Panc1 (cell line): Measurements from ENCODE around the gene NKX1-2. TPM values are rescaled to one million over a fixed set of nuclear protein-coding genes. Genes with fewer than 3 reads are reported as not detected.

Experiments used
- ATAC-seq: fragments of 200-7000 bp; cut with Tn5 transposase; 2 replicates; pipeline ENCODE4 v1.9.1; 2020; ENCODE audit warnings: mild to moderate bottlenecking, moderate library complexity
- BruUV-seq: library from RNA; stranded (reverse); fragments of 400-500 nt; replicated peaks from 2 replicates; lab custom pipeline; 2021; lab: Mats Ljungman, UMichigan
- CTCF ChIA-PET: fragments of 300-600 bp; sonication (Branson Sonifier 250); formaldehyde crosslinking; loops from one replicate; lab custom pipeline; 2022; ENCODE audit warnings: antibody characterized with exemption; lab: Charles Lee
- POLR2A ChIA-PET: fragments of 300-600 bp; sonication (Branson Sonifier 250); formaldehyde crosslinking; loops from one replicate; lab custom pipeline; 2022; ENCODE audit warnings: antibody characterized with exemption; lab: Charles Lee
- DNase-seq: peaks from one replicate; pipeline ENCODE4 v3.0.0-alpha.2; 2010; ENCODE audit warnings: low read depth, low spot score
- H3K27ac ChIP-seq: 2 replicates; pipeline ENCODE4 v1.5.1; 2011; ENCODE audit warnings: mild to moderate bottlenecking, low read length, inconsistent platforms
- H3K27me3 ChIP-seq: fragments of 200-500 bp; sonication (Bioruptor generic); 2 replicates; pipeline ENCODE4 v1.6.0; 2014; ENCODE audit warnings: low read length, inconsistent platforms; ENCODE audit not compliant: control insufficient read depth, insufficient read depth
- H3K36me3 ChIP-seq: fragments of 200-500 bp; sonication (Bioruptor generic); 2 replicates; pipeline ENCODE4 v1.5.1; 2014; ENCODE audit warnings: inconsistent platforms, mild to moderate bottlenecking, low read length, moderate library complexity; ENCODE audit not compliant: control insufficient read depth, insufficient read depth
- H3K4me1 ChIP-seq: 2 replicates; pipeline ENCODE4 v1.5.1; 2011; ENCODE audit warnings: inconsistent platforms, mild to moderate bottlenecking, low read length, moderate library complexity; ENCODE audit not compliant: control insufficient read depth, insufficient read depth
- H3K4me3 ChIP-seq, 2 experiments: 2 replicates each; pipeline ENCODE4 v1.5.1; 2011 to 2012; ENCODE audit warnings: low read depth in 2 of 2, low read length in 2 of 2, mild to moderate bottlenecking in 2 of 2, inconsistent platforms in 1 of 2, moderate library complexity in 1 of 2
- H3K9me3 ChIP-seq: fragments of 200-500 bp; sonication (Bioruptor generic); 2 replicates; pipeline ENCODE4 v1.5.1; 2014; ENCODE audit warnings: low read depth, mild to moderate bottlenecking, inconsistent platforms, low read length, moderate library complexity; ENCODE audit not compliant: control insufficient read depth, insufficient read depth
- CTCF ChIP-seq: fragments of 450-650 bp; IDR thresholded peaks from 2 replicates; pipeline ENCODE4 v1.5.1; 2017; ENCODE audit warnings: mild to moderate bottlenecking
- POLR2AphosphoS5 ChIP-seq: IDR thresholded peaks from 2 replicates; pipeline ENCODE4 v1.6.1; 2012; ENCODE audit warnings: mild to moderate bottlenecking, low read depth, low read length, moderate library complexity
- REST ChIP-seq, 2 experiments: IDR thresholded peaks; 2 replicates each; pipeline ENCODE4 v1.6.1; 2011 to 2012; ENCODE audit warnings: low read depth in 2 of 2, control low read depth in 1 of 2, low read length in 1 of 2, mild to moderate bottlenecking in 1 of 2, moderate library complexity in 1 of 2; ENCODE audit not compliant: insufficient read depth in 1 of 2
- SIN3A ChIP-seq: IDR thresholded peaks from 2 replicates; pipeline ENCODE4 v1.6.1; 2012; ENCODE audit warnings: low read depth, mild to moderate bottlenecking, low read length, moderate library complexity, borderline replicate concordance; ENCODE audit not compliant: insufficient read depth
- TCF7L2 ChIP-seq: IDR thresholded peaks from 2 replicates; pipeline ENCODE4 v1.6.1; 2011; ENCODE audit warnings: mild to moderate bottlenecking, low read depth, low read length, inconsistent platforms
- in situ Hi-C: cut with HindIII; loops from 2 replicates; pipeline ENCODE4 v1.10.0; 2016; ENCODE audit warnings: low sequenced_read_pairs, low pct_unique_long_range_greater_than_20kb
- intact Hi-C: fragments of 100-400 bp; cut with micrococcal nuclease; formaldehyde crosslinking; loops from one replicate; pipeline ENCODE4 v1.10.0; 2022; ENCODE audit not compliant: unreplicated experiment
- total RNA-seq: library from RNA; stranded (reverse); gene quantifications from one replicate; pipeline ENCODE4 v1.2.1, GENCODE V29; 2021; ENCODE audit not compliant: unreplicated experiment

The NKX1-2 gene
- total RNA-seq, 1 experiment from 2014 or later = 0.15 TPM

- no peak for TF ChIP-seq POLR2AphosphoS5
- TF ChIP-seq SIN3A = no peak
- TF ChIP-seq TCF7L2 = no peak
- TF ChIP-seq CTCF = no peak
- no peak for TF ChIP-seq REST (IDR thresholded peaks at IDR 0.05; ENCODE audit: insufficient read depth in 1 of 2, low read depth in 2 of 2, low read length in 1 of 2)
- DNase-seq (no peak), ATAC-seq (no peak)
- ChIA-PET POLR2A (no interaction called here), CTCF (no interaction called here)
- in situ Hi-C loops (no loop called here), intact Hi-C loops (no loop called here)
- Histone ChIP-seq H3K4me3 (no peak overlapping the region), H3K4me1 (no peaks in the 10 kb centered on the region), H3K36me3 (no peaks in the 10 kb centered on the region), H3K27me3 (no peaks in the 10 kb centered on the region; the same call in 1 of the 2 replicates), H3K27ac (no peak overlapping the region), H3K9me3 (no peaks in the 10 kb centered on the region)
- no TSS peak for BruUV-seq
Measured at GRCh38 chr10:124430077-124430476, 19.8 kb downstream of the NKX1-2 start.

GRCh38 chr10:124429576-124429975 lies 20.3 kb downstream of the NKX1-2 start:
- H3K27ac ChIP-seq = no peak overlapping the region
- no peak for DNase-seq
- CTCF ChIA-PET = no interaction called here
- POLR2A ChIA-PET = no interaction called here
- no peaks in the 10 kb centered on the region; the same call in 1 of the 2 replicates for H3K27me3 ChIP-seq
- no peaks in the 10 kb centered on the region for H3K9me3 ChIP-seq
- intact Hi-C loops (no loop called here), in situ Hi-C loops (no loop called here)
- H3K4me1 ChIP-seq = no peaks in the 10 kb centered on the region
- H3K4me3 ChIP-seq = no peak overlapping the region
- ATAC-seq = no peak
- no peaks in the 10 kb centered on the region for H3K36me3 ChIP-seq
- BruUV-seq = no TSS peak
- TF ChIP-seq REST (IDR thresholded peaks at IDR 0.05; ENCODE audit: insufficient read depth in 1 of 2, low read depth in 2 of 2, low read length in 1 of 2) (no peak), TCF7L2 (no peak), CTCF (no peak), POLR2AphosphoS5 (no peak), SIN3A (no peak)
